Neural cell (in vitro differentiated cells): Measurements from ENCODE around the gene CABLES1.

ENCODE experiments used
- CTCF ChIP-seq: fragments of 450-650 bp; IDR thresholded peaks from 2 replicates; pipeline ENCODE4 v1.5.1; 2014; ENCODE audit warnings: antibody characterized with exemption, mild to moderate bottlenecking, moderate library complexity; ENCODE audit not compliant: poor library complexity, severe bottlenecking
- EP300 ChIP-seq: fragments of 450-650 bp; conservative IDR thresholded peaks from 2 replicates; pipeline ENCODE4 v1.6.1; 2014; ENCODE audit warnings: antibody characterized with exemption, mild to moderate bottlenecking, moderate library complexity; ENCODE audit not compliant: poor library complexity, severe bottlenecking
- EZH2 ChIP-seq: fragments of 200-600, 300-800 bp; shearing (Covaris generic), sonication (generic); IDR thresholded peaks from 2 replicates; pipeline ENCODE4 v1.6.1; 2014; ENCODE audit warnings: antibody characterized with exemption, low read length, borderline replicate concordance, mild to moderate bottlenecking; ENCODE audit not compliant: insufficient read depth, poor library complexity, severe bottlenecking
- POLR2AphosphoS5 ChIP-seq: IDR thresholded peaks from 2 replicates; pipeline ENCODE4 v1.6.1; 2012
- RAD21 ChIP-seq: fragments of 450-650 bp; conservative IDR thresholded peaks from 2 replicates; pipeline ENCODE4 v1.6.1; 2014; ENCODE audit warnings: antibody characterized with exemption, mild to moderate bottlenecking, moderate library complexity
- REST ChIP-seq: IDR thresholded peaks from 2 replicates; pipeline ENCODE4 v1.6.1; 2012; ENCODE audit warnings: borderline replicate concordance
- SMC3 ChIP-seq: fragments of 450-650 bp; conservative IDR thresholded peaks from 2 replicates; pipeline ENCODE4 v1.6.1; 2014; ENCODE audit warnings: antibody characterized with exemption, mild to moderate bottlenecking, moderate library complexity; ENCODE audit not compliant: poor library complexity

GRCh38 chr18:23257686-23258565, 122.6 kb downstream of the CABLES1 start:
- TF ChIP-seq SMC3 (no peak), CTCF (no peak), EP300 (no peak), REST (no peak), POLR2AphosphoS5 (no peak), EZH2 (no peak), RAD21 (no peak)
